Inflammatory macrophage treated with lipopolysaccharide for 1 hour (primary cell): ENCODE measurements around the gene SLC25A20.

Experiments
- DNase-seq, 2 donors: peaks; one replicate each; pipeline ENCODE4 v3.0.0-alpha.2; 2020 to 2022

Gene SLC25A20

DNA sequence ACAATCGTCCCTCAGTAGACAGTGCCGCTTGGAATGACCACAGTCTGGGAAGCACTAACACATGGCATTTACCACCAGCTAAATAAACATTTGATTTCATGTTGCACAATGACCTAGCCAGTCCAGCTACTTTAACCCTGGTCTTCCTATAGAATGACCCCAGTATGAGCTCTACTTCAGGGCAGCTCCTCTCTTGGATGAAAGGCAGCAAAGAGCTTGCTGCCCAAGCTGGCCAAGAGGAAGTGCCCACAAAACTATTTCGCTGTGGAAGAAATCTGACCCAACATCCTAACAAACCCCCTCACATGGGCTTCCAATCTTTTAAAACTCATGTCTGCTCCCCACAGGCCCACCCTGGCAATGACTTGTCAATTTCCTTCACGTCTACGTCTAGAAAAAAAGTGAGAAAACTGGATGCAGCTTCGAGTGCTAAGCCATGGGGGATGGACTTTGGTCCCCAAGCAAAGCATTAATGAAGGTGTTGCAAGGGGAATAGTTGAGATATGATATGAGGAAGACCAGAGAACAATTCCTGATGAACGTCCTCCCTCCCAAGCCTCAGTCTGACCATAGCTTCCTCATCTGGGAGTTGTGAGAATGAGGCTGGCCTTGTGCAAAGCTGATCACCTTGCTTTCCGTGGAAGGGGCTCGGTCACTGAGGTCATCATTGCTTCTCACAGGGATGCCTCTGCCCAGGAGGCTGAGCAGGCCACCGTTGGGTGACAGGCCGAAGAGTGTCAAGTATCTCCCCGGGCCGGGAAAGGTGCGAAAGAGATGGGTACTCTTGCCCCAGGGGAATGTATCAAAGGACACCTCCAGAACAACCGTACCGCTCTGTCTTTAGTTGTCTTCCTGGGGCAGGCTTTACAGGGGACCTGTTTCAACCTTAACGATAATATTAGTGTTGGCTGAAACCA, 964 bp downstream of the SLC25A20 start:
- DNase-seq: peak; percentile 2 to 9

DNA sequence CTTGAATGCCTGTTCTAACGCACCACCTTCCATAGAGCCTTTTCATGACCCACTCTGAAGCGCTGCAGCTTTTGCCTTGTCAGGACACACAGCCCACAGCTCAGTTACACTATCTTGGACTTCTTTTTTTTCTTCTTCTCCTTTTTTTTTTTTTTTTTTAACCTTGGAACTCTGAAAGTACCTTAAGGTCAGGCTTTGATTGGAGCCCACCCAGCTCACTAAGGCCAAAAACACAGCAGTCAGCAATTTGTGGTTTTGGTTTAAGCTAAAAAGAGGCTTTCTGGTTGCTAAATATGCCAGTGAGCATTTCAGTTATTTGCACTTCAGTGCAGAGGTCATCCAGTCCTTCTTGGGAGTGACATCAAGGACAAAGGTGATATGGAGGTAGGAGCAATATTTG, 1.7 kb downstream of the SLC25A20 start:
- DNase-seq: peak; percentile 30 to 60

DNA sequence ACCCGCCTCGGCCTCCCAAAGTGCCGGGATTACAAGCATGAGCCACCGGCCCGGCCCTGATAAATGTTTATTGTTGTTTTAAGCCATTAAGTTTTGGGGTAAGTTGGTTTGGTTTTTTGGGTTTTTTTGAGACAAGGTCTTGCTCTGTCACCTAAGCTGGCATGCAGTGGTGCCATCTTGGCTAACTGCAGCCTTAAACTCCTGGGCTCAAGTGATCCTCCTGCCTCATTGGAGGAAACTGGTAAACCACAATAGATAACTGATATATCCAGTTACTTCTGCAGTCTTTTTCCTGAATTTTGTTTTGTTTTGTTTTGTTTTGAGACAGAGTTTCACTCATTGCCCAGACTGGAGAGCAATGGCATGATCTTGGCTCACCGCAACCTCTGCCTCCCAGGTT, 4.2 kb downstream of the SLC25A20 start:
- no peak for DNase-seq

DNA sequence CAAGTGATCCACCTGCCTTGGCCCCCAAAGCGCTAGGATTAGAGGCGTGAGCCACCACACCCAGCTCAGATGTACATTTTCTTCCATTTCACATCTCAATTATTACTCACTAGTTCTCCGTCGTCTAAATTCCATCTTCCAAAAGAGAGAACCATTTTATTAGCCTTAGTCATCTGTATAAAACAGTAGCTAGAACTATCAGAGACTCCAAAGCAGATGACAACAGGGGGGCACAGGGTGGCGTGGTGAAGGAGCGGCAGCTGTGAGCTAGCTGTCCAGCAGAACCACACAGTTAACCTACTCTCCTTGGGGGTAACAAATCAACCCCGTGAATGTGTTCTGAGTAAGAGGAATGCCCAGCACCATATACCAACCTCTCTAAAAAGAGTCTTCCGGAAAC, 7.1 kb downstream of the SLC25A20 start:
- no peak for DNase-seq

DNA sequence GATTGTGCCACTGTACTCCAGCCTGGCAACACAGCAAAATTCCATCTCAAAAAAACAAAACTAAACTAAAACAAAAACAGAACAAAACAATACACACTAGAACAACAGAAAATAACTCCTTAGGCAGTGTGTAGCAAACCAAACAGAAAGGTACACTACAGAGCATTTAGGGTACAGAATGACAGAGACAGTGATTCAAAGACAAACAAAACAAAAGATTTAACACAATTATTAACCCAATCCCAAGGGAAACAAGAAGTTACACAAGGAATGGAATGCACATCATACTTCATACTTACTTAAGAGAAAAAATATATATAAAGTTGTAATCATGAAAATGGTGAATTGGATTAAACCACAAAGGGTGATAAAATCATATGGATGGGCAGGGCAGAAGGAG, 12.9 kb downstream of the SLC25A20 start:
- no peak for DNase-seq

DNA sequence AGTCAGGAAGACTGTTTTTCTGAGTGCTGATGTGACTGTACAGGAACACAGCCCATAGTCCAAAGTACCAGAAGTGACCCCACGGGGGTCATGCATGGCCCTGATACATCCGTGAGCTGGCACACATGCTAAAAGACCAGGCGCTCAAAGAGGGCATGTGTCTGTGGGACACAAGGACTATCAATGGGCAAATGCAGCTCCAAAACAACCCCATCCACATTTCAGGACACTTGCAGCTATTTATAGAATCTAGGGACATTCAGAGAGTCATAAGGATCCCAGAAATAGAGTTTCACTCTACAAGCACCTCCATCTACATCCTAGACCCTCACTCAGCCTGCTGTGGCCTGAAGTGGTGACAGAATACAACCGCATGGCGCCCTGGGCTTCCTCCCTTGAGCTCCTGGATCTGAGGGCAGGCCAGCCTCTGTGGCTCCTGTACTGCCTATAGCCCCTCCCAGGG, 17.0 kb downstream of the SLC25A20 start:
- no peak for DNase-seq

DNA sequence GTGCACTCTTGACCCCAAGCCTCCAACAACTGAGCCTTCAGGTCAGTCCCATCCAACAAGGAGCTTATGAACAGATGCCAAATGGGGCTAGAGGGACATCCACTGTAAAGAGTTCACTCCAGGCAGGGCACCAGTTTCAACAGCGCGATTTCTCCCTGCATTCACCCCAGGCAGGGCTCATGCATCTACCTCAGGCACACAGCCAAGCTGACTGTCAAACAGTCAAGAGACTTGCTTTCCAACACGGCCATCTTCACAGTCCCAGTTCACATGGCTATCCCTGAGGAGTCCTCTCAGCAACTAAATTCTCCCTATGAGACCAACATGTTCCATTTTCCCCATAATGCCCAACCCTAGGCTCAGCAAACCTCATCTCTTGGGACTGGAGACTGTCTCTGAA, 17.7 kb downstream of the SLC25A20 start:
- no peak for DNase-seq

DNA sequence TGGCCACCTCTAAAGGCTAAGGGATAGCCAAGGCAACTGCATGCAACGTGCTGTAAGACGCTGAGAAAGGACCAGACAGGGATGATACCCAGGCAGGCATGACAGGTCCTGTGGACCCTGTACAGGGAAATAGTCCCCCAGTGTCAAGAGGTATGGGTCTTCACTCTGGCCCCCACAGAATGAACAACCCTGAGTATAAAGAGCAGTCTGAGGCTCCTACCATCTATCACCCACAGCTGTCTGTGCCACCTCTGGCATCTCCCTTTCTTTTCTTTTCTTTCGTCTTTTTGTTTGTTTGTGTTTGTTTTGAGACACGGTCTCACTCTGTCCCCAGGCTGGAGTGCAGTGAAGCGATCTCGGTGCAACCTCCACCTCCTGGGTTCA, 18.7 kb downstream of the SLC25A20 start:
- DNase-seq: no peak

DNA sequence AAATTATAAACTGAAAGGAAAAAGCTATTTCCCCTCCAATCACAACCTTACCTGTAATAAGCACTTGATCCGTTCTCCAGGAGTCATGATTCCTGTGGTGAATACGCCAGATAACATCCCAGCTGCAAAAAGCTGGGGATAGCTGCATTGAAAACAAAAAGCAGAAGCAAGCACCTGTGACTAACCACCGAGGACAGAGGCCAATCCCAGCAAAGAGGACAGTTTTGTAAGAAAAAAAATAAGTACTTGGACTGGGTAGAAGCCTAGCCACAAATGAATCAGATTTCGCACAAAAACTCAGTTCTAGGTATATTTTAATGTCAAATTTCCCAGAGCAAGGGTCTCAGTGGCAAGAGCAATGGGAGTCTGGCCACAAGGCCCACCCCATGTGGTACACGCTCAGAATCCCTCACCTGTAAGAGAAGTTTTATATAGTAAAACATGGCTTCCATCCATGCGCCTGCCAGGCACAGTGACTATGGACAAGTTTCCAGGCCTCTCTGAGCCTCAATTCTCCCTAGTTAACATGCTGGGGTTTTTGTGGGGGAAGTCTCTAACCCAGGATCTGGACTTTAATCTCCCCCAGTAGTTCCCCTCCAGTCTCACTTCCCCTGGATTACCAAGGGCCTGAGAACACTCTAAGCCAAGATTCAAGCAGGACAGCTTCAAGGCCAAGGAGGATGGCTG, 19.2 kb downstream of the SLC25A20 start:
- peak; percentile 57 to 77 for DNase-seq

DNA sequence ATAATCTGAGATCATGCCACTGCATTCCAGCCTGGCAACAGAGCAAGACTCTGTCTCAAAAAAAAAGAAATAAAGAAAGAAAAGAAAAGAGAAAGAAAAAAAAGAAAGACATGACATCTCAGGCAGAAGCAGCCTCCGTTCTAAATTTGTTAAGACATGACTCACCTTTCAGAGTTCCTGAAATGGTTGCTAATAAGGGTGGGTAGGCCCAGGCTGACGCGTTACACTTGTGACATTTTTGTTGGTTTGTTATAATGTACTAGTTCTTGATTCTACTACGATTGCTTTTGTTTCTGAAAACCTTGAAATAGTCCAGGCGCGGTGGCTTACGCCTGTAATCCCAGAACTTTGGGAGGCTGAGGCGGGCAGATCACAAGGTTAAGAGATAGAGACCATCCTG, 21.0 kb downstream of the SLC25A20 start:
- peak; percentile 58 to 80 for DNase-seq

DNA sequence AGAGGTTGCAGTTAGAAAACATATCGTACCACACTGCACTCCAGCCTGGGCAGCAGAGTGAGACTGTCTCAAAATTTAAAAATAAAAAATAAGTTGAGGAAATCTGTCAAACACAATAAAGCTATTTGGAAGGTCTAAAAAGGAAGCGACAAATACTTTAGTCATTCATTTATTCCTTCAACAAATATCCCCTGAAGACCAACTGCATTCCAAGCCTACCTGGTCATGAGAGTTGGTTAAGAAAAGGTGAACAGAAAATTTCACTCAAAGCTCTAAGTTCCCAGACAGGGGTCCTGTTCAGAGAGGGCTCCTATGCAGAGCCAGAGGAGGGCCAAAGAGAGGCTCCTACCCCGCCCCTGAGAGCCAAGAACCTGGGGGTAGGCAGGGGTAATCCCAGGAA, 35.6 kb downstream of the SLC25A20 start:
- no peak for DNase-seq

DNA sequence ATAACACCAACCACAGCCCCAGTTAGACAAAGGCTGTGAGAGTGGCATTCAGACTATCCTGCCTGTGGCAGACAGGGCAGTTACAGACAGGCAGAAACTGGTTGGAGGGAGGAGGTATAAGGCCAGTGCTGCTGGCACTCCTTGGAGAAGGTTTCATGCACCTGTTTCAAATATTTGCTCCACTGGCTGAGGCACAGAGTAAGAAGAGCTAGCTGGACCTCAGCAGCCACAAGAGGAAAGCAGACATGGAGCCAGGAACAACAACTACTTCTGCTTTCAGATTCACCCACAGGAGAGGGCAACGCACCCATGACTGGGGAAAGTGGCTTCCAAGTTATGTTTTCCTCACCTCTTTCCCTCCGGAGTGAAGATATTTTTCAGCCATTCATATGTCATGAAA, 39.5 kb downstream of the SLC25A20 start:
- DNase-seq: no peak

DNA sequence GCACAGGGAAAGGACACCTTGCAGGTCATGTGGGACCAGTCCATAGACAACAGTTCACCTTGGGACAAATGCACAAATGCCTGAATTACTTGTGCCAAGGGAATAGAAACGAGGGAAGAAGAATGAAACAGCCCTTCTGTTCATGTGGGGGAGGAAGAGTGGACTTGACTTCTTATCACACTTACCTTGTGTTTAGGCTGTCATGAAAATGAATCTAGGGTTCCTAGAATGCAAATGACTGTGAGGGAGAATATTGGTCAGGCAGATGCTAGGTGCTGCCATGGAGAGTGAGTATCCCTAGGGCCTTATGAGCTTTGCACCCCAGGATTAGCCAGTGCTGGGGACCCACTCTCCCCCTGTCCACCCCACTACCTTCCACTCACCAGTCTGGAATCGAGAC, 40.0 kb downstream of the SLC25A20 start:
- DNase-seq: no peak

DNA sequence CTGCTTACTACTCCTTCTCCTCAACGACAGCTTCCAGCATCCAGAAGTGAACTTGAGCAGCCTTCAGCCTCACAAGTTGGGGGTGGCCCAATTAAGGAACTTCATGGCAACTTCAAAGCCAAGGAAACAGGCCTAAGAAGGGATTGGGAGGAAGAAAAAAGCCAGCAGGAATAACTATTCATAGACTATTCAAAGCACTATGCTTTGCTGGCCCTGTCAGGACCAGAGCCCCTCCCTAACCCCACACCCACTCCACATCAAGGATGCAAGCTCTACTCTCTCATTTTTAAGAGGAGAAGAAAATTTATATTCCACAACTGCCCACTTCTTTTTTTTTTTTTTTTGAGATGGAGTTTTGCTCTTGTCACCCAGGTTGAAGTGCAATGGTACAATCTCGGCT, 41.0 kb downstream of the SLC25A20 start:
- no peak for DNase-seq

DNA sequence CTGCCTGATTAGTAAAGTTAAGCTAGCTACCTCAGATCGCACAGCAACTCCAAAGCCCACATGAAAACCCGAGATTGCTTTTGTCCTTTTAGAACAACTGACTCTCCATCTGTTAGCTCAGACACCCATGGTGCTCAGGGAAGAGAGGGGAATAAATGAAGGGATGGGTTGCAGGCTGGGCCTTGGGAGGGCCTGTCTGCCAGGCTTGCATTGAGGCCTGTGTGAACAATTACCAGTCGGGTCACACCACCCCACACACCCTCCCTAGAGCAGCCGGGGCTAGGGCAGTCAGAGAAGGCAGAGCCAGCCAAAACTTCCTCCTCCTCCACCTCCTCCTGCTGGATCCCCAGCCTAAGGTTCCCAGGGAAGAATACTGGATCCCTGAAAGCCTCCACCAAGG, 42.2 kb downstream of the SLC25A20 start:
- no peak for DNase-seq

DNA sequence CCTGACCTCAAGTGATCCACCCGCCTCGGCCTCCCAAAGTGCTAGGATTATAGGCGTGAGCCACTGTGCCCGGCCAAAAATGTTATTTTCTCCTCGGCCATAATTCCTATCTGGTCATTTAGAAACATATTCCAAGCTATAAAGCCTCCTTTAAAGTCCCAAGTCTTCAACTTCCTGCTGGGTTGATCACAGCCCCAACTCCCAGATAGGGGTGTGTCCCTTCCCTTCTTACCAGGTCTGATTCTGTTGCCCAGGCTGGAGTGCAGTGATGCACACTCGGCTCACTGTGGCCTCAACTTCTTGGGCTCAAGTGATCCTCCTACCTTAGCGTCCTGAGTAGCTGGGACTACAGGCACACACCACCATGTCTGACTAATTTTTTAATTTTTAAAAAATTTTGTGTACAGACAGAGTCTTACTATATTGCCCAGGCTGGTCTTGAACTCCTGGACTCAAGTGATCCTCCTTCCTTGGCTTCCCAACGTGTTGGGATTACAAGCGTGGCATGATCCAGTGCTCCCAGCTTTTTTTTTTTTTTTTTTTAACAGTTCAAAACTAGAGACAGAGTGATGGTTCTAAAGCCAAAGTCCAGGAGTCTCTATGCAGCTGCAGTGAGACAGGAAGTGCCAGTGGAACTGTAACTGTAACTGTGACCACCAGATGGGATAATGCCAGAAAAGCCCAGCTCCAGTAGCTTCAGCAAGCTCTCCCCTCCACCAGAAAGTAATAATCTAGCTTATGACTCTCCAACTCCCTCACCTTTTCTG, 42.8 kb downstream of the SLC25A20 start:
- no peak for DNase-seq

DNA sequence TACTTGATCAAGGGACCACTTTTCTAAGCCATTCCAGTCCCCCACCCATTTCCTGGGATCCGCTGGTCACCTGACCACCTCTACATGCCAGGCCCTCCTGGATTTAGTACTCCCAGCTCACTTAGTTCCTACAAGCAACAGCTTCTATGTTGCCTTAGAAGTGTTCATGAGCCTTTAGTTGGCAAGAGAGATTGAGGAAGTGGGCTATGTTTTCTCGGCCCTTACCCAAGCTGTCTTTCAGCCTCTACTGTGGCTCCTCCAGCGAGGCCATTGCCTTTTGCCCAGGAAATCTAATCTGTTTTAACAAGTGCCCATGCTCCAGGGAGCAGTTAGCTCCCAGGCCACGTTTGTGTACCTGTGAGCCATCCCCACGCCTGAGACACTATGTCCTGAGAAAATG, 46.5 kb downstream of the SLC25A20 start:
- no peak for DNase-seq

DNA sequence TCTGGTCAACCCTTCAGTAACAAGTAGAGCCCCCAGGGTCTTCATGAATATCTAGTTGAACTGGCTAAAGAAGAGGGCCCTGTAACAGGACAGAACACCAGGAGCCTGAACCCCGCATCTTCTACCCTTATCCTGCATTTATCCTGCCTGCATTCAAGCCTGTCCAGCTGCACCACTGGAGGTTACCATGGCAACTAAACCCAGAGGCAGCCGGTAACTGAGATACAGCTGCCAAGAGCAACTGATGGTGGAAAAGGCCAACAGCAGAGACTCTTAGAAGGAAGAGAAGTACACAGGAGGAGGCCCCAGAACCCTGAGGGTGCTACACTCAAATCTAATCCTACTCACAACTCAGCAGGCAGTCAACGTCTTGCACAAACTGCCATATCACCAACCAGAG, 47.3 kb downstream of the SLC25A20 start:
- no peak for DNase-seq

DNA sequence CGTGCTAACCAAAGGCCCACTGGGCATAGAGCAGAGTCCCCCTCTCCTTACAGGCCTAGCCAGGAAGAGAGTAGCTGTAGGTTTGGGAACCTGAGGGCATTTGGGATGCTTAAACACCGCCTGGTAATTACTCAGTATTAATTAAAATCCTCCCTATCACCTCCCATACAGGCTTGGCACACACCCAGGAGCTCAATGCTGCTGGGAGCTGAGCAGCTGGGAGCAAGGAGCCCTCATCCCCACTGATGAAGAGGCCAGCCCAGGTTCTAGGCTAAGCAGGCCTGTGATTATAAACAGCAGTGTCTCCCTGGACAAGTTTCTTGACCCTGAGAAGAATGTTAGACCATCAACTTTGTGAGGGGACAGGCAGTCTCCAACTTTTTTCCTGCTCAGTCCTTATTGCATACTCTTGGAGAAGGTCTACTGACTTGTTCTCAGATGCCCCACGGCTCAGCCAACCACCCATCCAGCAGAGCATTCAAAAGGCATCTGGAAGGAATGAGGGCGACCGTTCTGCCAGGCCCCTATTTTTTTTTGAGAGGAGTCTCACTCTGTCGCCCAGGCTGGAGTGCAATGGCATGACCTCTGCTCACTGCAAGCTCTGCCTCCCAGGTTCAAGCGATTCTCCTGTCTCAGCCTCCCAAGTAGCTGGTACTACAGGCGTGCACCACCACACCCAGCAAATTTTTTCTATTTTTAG, 49.7 kb downstream of the SLC25A20 start:
- DNase-seq: no peak

DNA sequence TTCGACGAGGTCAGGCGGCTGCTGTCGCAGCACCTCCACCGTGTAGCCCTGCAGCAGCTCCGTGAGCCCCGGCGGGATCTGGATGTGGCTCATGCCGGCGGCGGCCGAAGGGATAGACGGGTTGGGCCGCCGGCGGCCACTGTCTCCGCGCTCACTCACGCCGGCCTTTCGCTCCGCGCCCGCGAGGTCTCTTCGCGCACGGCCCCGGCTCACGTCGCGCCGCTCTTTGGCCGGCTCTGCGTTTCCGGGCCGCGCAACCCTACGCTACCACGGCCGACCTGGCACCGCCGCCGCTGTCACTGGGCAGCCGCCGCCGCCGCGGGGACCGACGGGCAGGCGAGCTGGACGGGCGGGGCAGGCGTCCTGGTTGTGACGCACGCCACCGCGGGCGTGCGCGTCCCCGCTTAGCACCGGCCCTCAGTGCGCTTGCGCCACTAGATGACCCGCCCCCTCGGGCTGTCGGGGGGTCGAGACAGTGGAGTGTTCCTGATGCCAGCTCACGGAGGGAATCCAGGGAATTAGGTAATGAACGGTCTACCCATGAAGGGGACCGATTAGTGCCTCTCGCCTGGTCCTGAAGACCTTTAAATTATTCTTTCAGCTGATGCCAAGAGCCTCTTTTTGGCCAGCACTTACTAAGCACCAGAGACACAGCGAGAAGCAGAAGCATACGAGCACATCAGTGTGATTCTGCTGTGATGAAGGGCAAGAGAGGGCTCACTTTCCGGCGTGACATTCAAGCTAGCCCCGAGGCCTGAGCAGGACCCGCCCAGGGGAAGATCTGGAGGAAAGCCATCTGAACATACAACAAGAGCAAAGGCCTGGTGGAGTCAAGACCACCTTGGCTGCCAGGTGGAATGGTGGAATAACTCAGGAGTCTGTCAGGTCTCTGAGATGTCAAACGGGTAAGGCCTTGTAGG, 50.9 kb downstream of the SLC25A20 start, which contains the start of gene PRKAR2A:
Gene PRKAR2A (minus strand): TSS at position 371 of the 920 bp plus-strand sequence. CDS start 278 bp downstream, at position 93.
- peak; percentile 84 to 88 for DNase-seq

DNA sequence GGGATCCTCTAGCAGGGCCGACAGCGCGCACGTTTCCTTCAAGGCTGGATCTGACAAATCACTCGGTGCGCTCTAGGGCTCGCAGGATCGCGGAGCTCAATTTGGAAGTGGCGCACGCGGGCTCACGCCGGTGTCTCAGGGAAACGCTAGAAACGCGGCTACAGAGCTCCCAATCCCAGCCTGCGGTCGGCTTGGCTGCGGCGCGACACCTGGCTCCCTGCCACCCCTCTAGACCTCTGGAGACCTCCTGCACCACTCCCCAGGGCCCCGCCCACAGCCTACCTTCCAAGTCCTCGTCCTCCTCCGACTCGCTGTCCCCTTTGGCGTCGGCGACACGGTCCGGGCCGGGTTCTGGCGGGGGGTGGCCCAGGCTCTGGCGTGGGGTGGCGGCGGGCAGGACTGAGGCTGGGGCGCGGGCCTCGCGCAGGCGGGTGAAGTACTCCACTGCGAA, 51.6 kb downstream of the SLC25A20 start:
- DNase-seq: peak; percentile 32 to 57
